H1 (cell line): ENCODE results near the gene TRABD2B. TPM values are rescaled to one million over a fixed set of nuclear protein-coding genes. Genes with fewer than 3 reads are reported as not detected.

Experiments
- CTCF ChIA-PET: fragments of 300-600 bp; sonication (Branson Sonifier 250); formaldehyde crosslinking; loops from one replicate; lab custom pipeline; 2021; ENCODE audit not compliant: partially characterized antibody; lab: Charles Lee
- POLR2A ChIA-PET: fragments of 300-600 bp; sonication (Branson Sonifier 250); formaldehyde crosslinking; loops from one replicate; lab custom pipeline; 2021; ENCODE audit warnings: inconsistent platforms; ENCODE audit not compliant: partially characterized antibody; lab: Charles Lee
- DNase-seq, 2 experiments: peaks; one replicate each; pipeline versions ENCODE4 v3.0.0 to v3.0.0-alpha.2; 2010 to 2022; ENCODE audit warnings: low spot score in 2 of 2, low read depth in 1 of 2, mixed read lengths in 1 of 2
- FAIRE-seq: peaks from 2 replicates; lab custom pipeline; 2011; peaks lifted over from hg19 to GRCh38; lab: Jason Lieb, UNC
- H2AFZ ChIP-seq: 2 replicates; pipeline ENCODE4 v1.8.1; 2012; ENCODE audit warnings: low read length, inconsistent platforms
- H2AK5ac ChIP-seq: 2 replicates; pipeline ENCODE4 v1.6.1; 2013; ENCODE audit warnings: low read depth, low read length
- H2BK120ac ChIP-seq: replicated peaks from 2 replicates; pipeline ENCODE3; 2013; ENCODE audit warnings: low read depth, low read length, inconsistent platforms
- H2BK12ac ChIP-seq: 2 replicates; pipeline ENCODE4 v1.6.1; 2013; ENCODE audit warnings: low read depth, low read length
- H2BK15ac ChIP-seq: 2 replicates; pipeline ENCODE4 v1.6.1; 2013; ENCODE audit warnings: low read length
- H2BK20ac ChIP-seq: 2 replicates; pipeline ENCODE4 v1.6.1; 2013; ENCODE audit warnings: low read length
- H2BK5ac ChIP-seq: 2 replicates; pipeline ENCODE4 v1.6.1; 2013; ENCODE audit warnings: low read depth, low read length
- H3K14ac ChIP-seq: 2 replicates; pipeline ENCODE4 v1.6.1; 2013; ENCODE audit warnings: inconsistent platforms; ENCODE audit not compliant: insufficient read length
- H3K18ac ChIP-seq: 2 replicates; pipeline ENCODE4 v1.6.1; 2013; ENCODE audit warnings: low read length; ENCODE audit errors: extremely low read depth
- H3K23ac ChIP-seq: 2 replicates; pipeline ENCODE4 v1.6.1; 2013; ENCODE audit warnings: inconsistent platforms; ENCODE audit not compliant: insufficient read length
- H3K23me2 ChIP-seq: 2 replicates; pipeline ENCODE4 v1.6.1; 2013; ENCODE audit warnings: low read depth, low read length
- H3K27ac ChIP-seq: 2 replicates; pipeline ENCODE4 v1.6.1; 2011; ENCODE audit warnings: low read depth, low read length, inconsistent platforms
- H3K27me3 ChIP-seq, 4 experiments: replicated peaks in 1 of 4; 1 replicate in 1 of 4; 2 replicates in 3 of 4; pipeline versions ENCODE4 v1.6.1 to v1.8.1; 2011 to 2013; ENCODE audit warnings: low read length in 3 of 4, mild to moderate bottlenecking in 3 of 4, inconsistent platforms in 2 of 4, mixed read lengths in 2 of 4, moderate library complexity in 1 of 4; ENCODE audit not compliant: control insufficient read depth in 3 of 4, insufficient read depth in 3 of 4; ENCODE audit errors: extremely low read depth in 1 of 4
- H3K36me3 ChIP-seq, 4 experiments: 2 replicates each; pipeline versions ENCODE4 v1.6.1 to v1.8.1; 2011 to 2013; ENCODE audit warnings: mild to moderate bottlenecking in 4 of 4, low read length in 3 of 4, moderate library complexity in 2 of 4, control low read depth in 1 of 4, inconsistent platforms in 1 of 4; ENCODE audit not compliant: insufficient read depth in 4 of 4, control insufficient read depth in 2 of 4
- H3K4ac ChIP-seq: replicated peaks from 2 replicates; pipeline ENCODE3; 2013; ENCODE audit warnings: low read length, low read depth, mixed read lengths, inconsistent platforms; ENCODE audit not compliant: insufficient read length
- H3K4me1 ChIP-seq, 4 experiments: replicated peaks in 1 of 4; 1 replicate in 1 of 4; 2 replicates in 3 of 4; pipeline versions ENCODE4 v1.6.1 to v1.8.1; 2011 to 2013; ENCODE audit warnings: low read length in 3 of 4, inconsistent platforms in 2 of 4, mixed read lengths in 1 of 4; ENCODE audit not compliant: insufficient read depth in 4 of 4, control insufficient read depth in 3 of 4
- H3K4me2 ChIP-seq, 2 experiments: 2 replicates each; pipeline versions ENCODE4 v1.6.1 to v1.8.1; 2011 to 2013; ENCODE audit warnings: low read depth in 2 of 2, low read length in 2 of 2, control low read depth in 1 of 2, inconsistent platforms in 1 of 2, mild to moderate bottlenecking in 1 of 2; ENCODE audit not compliant: insufficient read depth in 1 of 2
- H3K4me3 ChIP-seq, 4 experiments: fragments of 200-600, 300-600 bp in 1 of 4; sonication (generic), shearing (Covaris generic), sonication (Bioruptor Twin) in 1 of 4; 2 replicates each; pipeline versions ENCODE4 v1.5.1 to v1.8.1; 2011 to 2016; ENCODE audit warnings: low read length in 4 of 4, low read depth in 3 of 4, control low read depth in 2 of 4, inconsistent platforms in 2 of 4, mild to moderate bottlenecking in 2 of 4, mixed read lengths in 1 of 4, moderate library complexity in 1 of 4; ENCODE audit not compliant: insufficient read depth in 2 of 4; ENCODE audit errors: extremely low read depth in 1 of 4
- H3K56ac ChIP-seq: replicated peaks from 2 replicates; pipeline ENCODE3; 2013; ENCODE audit warnings: low read depth, mild to moderate bottlenecking, mixed read lengths, low read length, inconsistent platforms; ENCODE audit not compliant: insufficient read length
- H3K79me1 ChIP-seq: 2 replicates; pipeline ENCODE4 v1.6.1; 2013; ENCODE audit warnings: low read depth, low read length, control low read depth
- H3K79me2 ChIP-seq, 2 experiments: 2 replicates each; pipeline versions ENCODE4 v1.6.1 to v1.8.1; 2012 to 2013; ENCODE audit warnings: low read length in 2 of 2, mild to moderate bottlenecking in 2 of 2, inconsistent platforms in 1 of 2; ENCODE audit not compliant: insufficient read depth in 2 of 2, control insufficient read depth in 1 of 2
- H3K9ac ChIP-seq, 4 experiments: replicated peaks in 1 of 4; 1 replicate in 1 of 4; 2 replicates in 3 of 4; pipeline versions ENCODE4 v1.6.1 to v1.8.1; 2011 to 2013; ENCODE audit warnings: low read depth in 3 of 4, low read length in 3 of 4, control low read depth in 2 of 4, mild to moderate bottlenecking in 2 of 4, moderate library complexity in 2 of 4, inconsistent platforms in 1 of 4; ENCODE audit errors: extremely low read depth in 1 of 4
- H3K9me3 ChIP-seq, 2 experiments: 2 replicates each; pipeline versions ENCODE4 v1.6.1 to v1.8.1; 2012 to 2013; ENCODE audit warnings: mild to moderate bottlenecking in 2 of 2, moderate library complexity in 2 of 2, control low read depth in 1 of 2, inconsistent platforms in 1 of 2, low read depth in 1 of 2, low read length in 1 of 2, mixed read lengths in 1 of 2; ENCODE audit not compliant: insufficient read depth in 2 of 2
- H4K20me1 ChIP-seq, 2 experiments: replicated peaks in 1 of 2; 2 replicates each; pipeline versions ENCODE3 to v1.8.1; 2011 to 2013; ENCODE audit warnings: inconsistent platforms in 2 of 2, low read length in 2 of 2, mild to moderate bottlenecking in 1 of 2; ENCODE audit not compliant: insufficient read depth in 2 of 2, control insufficient read depth in 1 of 2
- H4K5ac ChIP-seq: 2 replicates; pipeline ENCODE4 v1.6.1; 2013; ENCODE audit warnings: low read length, low read depth, mixed read lengths, inconsistent platforms; ENCODE audit not compliant: insufficient read length
- H4K8ac ChIP-seq: 2 replicates; pipeline ENCODE4 v1.8.0; 2013; ENCODE audit warnings: mild to moderate bottlenecking, moderate library complexity, low read length, inconsistent platforms; ENCODE audit not compliant: insufficient read depth; ENCODE audit errors: extremely low read depth
- H4K91ac ChIP-seq: replicated peaks from 2 replicates; pipeline ENCODE3; 2013; ENCODE audit warnings: low read length, mixed read lengths, inconsistent platforms; ENCODE audit not compliant: insufficient read length
- BACH1 ChIP-seq: IDR thresholded peaks from 2 replicates; pipeline ENCODE4 v1.6.1; 2012; ENCODE audit warnings: low read length, improper control_type of control experiment
- CHD2 ChIP-seq: IDR thresholded peaks from 2 replicates; pipeline ENCODE4 v1.6.1; 2012; ENCODE audit warnings: low read length, improper control_type of control experiment
- CTCF ChIP-seq, 3 experiments: IDR thresholded peaks; 1 replicate in 2 of 3; 2 replicates in 1 of 3; pipeline versions ENCODE4 v1.5.1 to v1.6.1; 2011; ENCODE audit warnings: low read length in 3 of 3, mild to moderate bottlenecking in 3 of 3, inconsistent platforms in 2 of 3, low read depth in 1 of 3, moderate library complexity in 1 of 3; ENCODE audit not compliant: insufficient read depth in 1 of 3; ENCODE audit errors: control extremely low read depth in 1 of 3
- EGR1 ChIP-seq: IDR thresholded peaks from 2 replicates; pipeline ENCODE4 v1.6.1; 2011; ENCODE audit warnings: low read depth, low read length, borderline replicate concordance
- PHF8 ChIP-seq: fragments of 200-600 bp; sonication (generic); conservative IDR thresholded peaks from 2 replicates; pipeline ENCODE4 v1.7.1; 2012; ENCODE audit warnings: low read depth, mild to moderate bottlenecking, inconsistent platforms, low read length, moderate library complexity
- POU5F1 ChIP-seq: IDR thresholded peaks from 2 replicates; pipeline ENCODE4 v1.6.1; 2011; ENCODE audit warnings: low read depth, mild to moderate bottlenecking, low read length, moderate library complexity
- RBBP5 ChIP-seq: IDR thresholded peaks from 2 replicates; pipeline ENCODE4 v1.7.1; 2012; ENCODE audit warnings: low read depth, mild to moderate bottlenecking, inconsistent platforms, low read length, moderate library complexity, borderline replicate concordance
- SIN3A ChIP-seq, 2 experiments: IDR thresholded peaks in 1 of 2; conservative IDR thresholded peaks in 1 of 2; 2 replicates each; pipeline ENCODE4 v1.6.1; 2011 to 2012; ENCODE audit warnings: low read length in 2 of 2, improper control_type of control experiment in 1 of 2, low read depth in 1 of 2, mild to moderate bottlenecking in 1 of 2
- WGBS, 2 experiments: shearing (Covaris generic) in 1 of 2; methylation state at CpG; one replicate each; pipeline versions ENCODE4 v1.1.6 to v1.1.7; 2013 to 2015; ENCODE audit warnings: low lambda C conversion rate in 2 of 2, mixed read lengths in 2 of 2, inconsistent platforms in 1 of 2, low coverage in 1 of 2, missing lambda C conversion rate in 1 of 2; ENCODE audit not compliant: insufficient replicate concordance in 2 of 2, insufficient coverage in 1 of 2, insufficient read length in 1 of 2; ENCODE audit errors: extremely low coverage in 1 of 2, missing lambda C conversion rate in 1 of 2; 5-methylcytosine and 5-hydroxymethylcytosine counted together
- polyA plus RNA-seq, 7 experiments: library from polyadenylated mRNA; depleted of rRNA in 3 of 7; stranded (reverse) in 5 of 7; unstranded in 2 of 7; fragments of >200 nt in 5 of 7; fragments of 200-250 nt in 2 of 7; gene quantifications; 1 replicate in 5 of 7; 2 replicates in 1 of 7; 4 replicates in 1 of 7; pipeline versions ENCODE4 v1.2.1 to v1.2.3, GENCODE V29; 2011 to 2013; ENCODE audit warnings: missing spikeins in 2 of 7, mixed read lengths in 2 of 7
- total RNA-seq: library from RNA; stranded (reverse); fragmentation: NEBNext Ultra II Directional; extraction: Animal tissue kit (Norgen Biotek cat#: 25700); gene quantifications from 2 replicates; pipeline ENCODE4 v1.2.1, GENCODE V29; 2021

Gene TRABD2B
- total and polyA plus RNA-seq, 2 of the 8 experiments (the other 6 are each of a cell fraction or from before 2014, with no cell fraction given), result 0.95 to 3.4 TPM

GRCh38 chr1:47812904-47813514 is 184.2 kb downstream of the TRABD2B start:
- Histone ChIP-seq H2BK20ac (no peak overlapping the region), H3K9me3 (no peaks in the 10 kb centered on the region), H2AFZ (no peak overlapping the region), H3K23me2 (no peaks in the 10 kb centered on the region), H2BK15ac (no peak overlapping the region), H3K9ac (no peak overlapping the region), H3K27ac (no peak overlapping the region), H2BK5ac (no peak overlapping the region), H4K91ac (no peak overlapping the region), H3K79me2 (no peaks in the 10 kb centered on the region), H3K14ac (no peak overlapping the region), H3K23ac (no peak overlapping the region), H3K4ac (no peak overlapping the region), H3K4me3 (no peak overlapping the region), H4K20me1 (peaks cover 0 to 2% of the 10 kb centered on the region in 2 experiments), H3K27me3 (no peaks in the 10 kb centered on the region), H3K79me1 (no peaks in the 10 kb centered on the region)
- TF ChIP-seq EGR1, result no peak
- TF ChIP-seq BACH1, result no peak
- no peak for TF ChIP-seq PHF8
- TF ChIP-seq RBBP5, result no peak
- no peak for TF ChIP-seq SIN3A (conservative IDR thresholded peaks at IDR 0.05 in 1 of 2, IDR thresholded peaks at IDR 0.05 in 1 of 2; ENCODE audit: low read depth in 1 of 2, low read length in 2 of 2)
- TF ChIP-seq POU5F1, result no peak
- no peak for TF ChIP-seq CHD2
- no peak for TF ChIP-seq CTCF (IDR thresholded peaks at IDR 0.05; ENCODE audit: control extremely low read depth in 1 of 3, insufficient read depth in 1 of 3, low read depth in 1 of 3, low read length in 3 of 3)
- TF ChIP-seq, all 59 proteins: peak for 0
- FAIRE-seq (no peak), DNase-seq (no peak)
- H3K4me2 ChIP-seq, result no peak overlapping the region
- H4K8ac ChIP-seq, result no peak overlapping the region
- H2AK5ac ChIP-seq, result no peak overlapping the region
- no peak overlapping the region for H3K56ac ChIP-seq
- CTCF ChIA-PET, result interaction anchor here (0.6 to 2.7 kb wide), 5 partner anchors 9 to 423 kb away, joined by 3 to 16 read pairs (median 3); no protein-coding TSS in a partner anchor
- H3K36me3 ChIP-seq, result no peaks in the 10 kb centered on the region
- no peak overlapping the region for H3K18ac ChIP-seq
- WGBS, 2 experiments, result 82% methylated on average over 7 of the region's 7 CpGs; no CpG with 5 or more reads in 1 of the 2 experiments
- H4K5ac ChIP-seq, result no peak overlapping the region
- H2BK12ac ChIP-seq, result no peak overlapping the region
- POLR2A ChIA-PET, result no interaction called here
- peaks cover 0 to 7% (median 2%) of the 10 kb centered on the region in 4 experiments; a peak in 4 of 7 replicates for H3K4me1 ChIP-seq
- no peak overlapping the region for H2BK120ac ChIP-seq
